NCI-H2029 treated with DMSO at 0.1 percent for 48 hours (cell line): ENCODE results near the gene C17orf67.
"Not testable (repeated sequence)": the region's sequence is repeated elsewhere in the genome, so short reads cannot be mapped to it uniquely, and the experiment has no call there.

Experiments used
- DNase-seq: peaks from one replicate; lab custom pipeline; 2025; lab: John Stamatoyannopoulos, UW

C17orf67 gene

DNA sequence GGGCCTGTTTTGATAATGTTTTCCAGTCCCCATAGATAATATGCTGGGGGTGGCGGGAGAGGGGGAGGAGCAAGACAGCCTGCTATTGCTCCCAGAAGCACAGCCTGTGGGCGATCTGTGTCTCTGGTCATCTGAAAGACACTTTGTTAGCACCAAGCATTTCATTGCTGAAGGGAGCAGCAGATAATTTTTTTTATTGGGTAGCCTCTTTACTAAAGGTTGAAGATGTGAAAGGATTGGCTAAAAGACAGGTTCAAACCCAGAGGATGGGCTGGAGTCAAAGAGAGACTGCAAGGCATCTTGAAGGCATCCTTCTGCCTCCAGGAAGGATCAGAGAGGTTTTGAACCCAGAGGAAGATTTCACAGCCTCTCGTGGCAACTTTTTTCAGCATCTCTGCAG is 60.6 kb downstream of the C17orf67 start:
- no peak for DNase-seq

- no peak for DNase-seq
Measured at GRCh38 chr17:56772442-56772841, 61.3 kb downstream of the C17orf67 start.

- no peak for DNase-seq
Measured at GRCh38 chr17:56771975-56772374, 61.7 kb downstream of the C17orf67 start.

DNA sequence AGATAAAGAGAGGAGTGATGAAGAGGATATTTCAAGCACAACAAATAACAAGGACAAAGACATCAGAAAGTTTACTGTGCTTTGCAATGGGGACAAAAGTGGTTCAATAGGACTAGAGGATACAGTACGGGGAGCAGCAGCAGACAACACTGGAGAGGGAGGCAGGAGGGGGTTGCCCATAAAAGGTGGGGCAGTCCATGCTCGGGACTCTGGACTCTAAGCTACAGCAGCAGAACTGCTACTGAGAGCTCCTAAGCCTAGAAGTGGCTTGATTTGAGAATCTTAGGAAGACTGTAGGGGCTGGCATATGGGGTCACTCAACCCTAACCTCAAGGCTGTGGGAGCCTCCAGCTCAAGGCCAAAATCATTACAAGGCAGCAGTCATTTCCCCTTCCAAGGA is 62.2 kb downstream of the C17orf67 start:
- DNase-seq, result no peak

DNA sequence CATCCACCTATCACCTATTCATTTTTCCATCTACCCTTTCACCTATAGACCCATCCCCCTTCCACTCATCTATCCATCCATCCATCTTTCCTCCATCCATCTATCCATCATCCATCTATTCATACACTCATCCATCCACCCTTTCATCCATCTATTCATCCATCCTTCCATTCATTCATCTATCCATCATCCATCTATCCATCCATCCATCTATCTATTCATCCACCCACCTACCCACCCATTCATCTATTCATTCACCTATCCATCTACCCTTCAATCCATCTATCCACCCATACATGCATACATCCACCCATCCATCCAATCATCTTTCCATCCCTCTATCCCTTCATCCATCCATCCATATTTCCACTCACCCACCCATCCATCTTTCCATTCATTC is 63.3 kb downstream of the C17orf67 start:
- DNase-seq, result no peak

- DNase-seq, result no peak
Measured at GRCh38 chr17:56765449-56765848, 68.3 kb downstream of the C17orf67 start.

DNA sequence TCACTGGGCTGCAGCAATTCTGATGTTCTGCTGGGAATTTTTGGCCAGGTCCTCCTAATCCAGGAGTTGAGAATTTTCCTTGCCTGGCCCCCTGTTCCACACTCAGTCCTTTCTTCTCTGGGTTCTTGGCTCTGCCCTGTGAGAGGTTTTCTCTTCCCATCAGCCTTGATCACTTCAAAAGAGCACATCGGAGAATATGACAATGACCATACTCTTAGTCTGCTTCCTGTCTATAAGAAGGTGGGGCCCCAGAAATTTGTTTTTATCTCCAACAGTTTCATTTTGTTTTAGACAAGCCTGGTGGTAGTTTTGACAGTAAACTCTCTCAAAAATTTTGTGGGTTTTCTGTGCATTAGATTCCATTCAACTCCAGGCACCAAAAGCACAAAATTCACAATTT is 70.7 kb downstream of the C17orf67 start:
- no peak for DNase-seq

DNA sequence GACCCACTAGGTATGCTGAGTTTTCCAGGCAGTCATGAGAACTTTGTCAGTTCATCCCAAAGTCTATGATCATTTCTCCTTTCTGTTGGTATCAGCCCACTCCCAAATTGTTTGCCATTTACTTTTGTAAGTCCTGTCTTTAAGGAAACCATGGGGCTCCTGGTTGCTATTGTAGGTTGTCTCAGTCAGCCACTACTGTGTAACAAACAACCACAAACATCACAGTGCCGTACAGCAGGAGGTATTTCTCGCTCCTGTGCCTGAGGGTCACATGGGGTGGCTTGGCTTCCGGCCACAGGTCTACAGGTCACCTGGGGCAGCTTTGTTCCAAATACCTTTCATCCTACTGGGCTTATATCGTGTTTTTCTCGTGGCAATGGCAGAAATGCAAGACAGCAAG is 71.6 kb downstream of the C17orf67 start:
- no peak for DNase-seq

DNA sequence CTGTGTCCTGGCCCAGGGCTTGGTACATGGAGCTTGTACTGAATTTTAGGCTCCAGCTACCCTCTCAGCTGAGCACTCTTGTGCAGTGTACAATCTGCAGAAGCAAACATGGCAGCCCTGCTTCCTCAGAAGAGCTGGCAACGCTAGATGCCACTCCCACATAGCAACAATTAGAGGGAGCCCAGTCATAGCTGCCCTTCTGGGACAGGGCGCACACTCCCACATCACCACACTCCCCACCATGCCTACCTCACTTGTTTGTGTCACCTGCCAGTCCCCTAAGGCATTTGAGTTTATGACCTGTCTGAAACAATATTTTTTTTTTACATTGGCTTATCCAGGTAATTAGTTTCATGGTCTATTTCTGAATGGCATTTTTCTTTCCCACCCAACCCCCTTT is 72.3 kb downstream of the C17orf67 start:
- no peak for DNase-seq

GRCh38 chr17:56757611-56758010 is 76.1 kb downstream of the C17orf67 start:
- DNase-seq, result not testable (repeated sequence)

DNA sequence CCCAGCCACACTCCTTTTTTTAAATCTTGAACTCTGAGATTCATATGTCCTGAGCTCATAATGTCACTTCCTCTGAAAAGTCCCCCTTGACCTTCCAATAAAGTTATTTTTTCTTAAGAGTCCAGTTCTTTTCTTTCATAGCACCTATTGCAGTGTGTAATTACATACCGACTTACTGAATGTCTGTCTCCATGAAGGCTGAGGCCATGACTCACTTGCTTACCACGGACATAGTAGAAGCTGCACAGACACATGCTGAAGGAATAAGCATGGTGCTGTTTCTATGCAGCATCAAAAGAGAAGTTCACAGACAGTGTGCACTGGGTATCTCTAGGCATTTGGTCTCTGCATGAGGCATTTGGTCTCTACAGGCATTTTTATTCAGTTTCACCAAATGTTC is 77.2 kb downstream of the C17orf67 start:
- DNase-seq, result no peak

GRCh38 chr17:56755310-56755709 is 78.4 kb downstream of the C17orf67 start:
- no peak for DNase-seq

DNA sequence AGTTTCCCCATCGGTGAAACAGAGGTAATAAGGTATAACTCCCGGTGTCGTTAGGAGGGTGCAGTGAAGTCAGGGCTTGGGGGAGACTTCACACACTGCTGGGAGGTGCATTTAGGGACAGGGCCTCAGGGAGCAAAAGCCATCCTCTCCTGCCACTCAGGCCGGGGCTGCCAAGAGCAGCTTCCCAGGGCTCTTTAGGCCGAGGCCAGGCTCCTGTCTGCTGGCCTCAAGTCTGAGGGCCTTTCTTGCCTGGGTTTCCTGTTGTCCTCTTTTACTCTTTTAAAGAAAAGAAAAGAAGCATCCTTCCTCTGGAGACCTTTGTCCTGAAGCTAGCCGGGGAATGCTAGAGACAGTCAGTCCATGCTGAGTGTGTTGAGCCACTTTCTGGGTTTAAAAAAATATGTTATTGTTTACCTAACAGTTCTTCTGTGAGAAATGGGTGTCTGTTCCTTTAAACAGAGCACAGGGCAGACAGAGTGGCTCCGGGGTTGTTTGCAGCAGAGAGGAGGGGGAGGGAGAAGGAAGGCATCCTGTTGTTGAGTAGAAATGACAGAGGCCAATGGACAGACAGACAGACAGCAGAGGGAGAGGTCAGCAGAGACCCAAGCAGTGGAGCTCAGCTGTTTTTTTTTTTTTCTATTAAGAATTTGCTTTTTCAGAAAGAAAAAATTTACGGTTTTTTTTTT is 79.1 kb downstream of the C17orf67 start:
- DNase-seq, result peak; percentile 27

DNA sequence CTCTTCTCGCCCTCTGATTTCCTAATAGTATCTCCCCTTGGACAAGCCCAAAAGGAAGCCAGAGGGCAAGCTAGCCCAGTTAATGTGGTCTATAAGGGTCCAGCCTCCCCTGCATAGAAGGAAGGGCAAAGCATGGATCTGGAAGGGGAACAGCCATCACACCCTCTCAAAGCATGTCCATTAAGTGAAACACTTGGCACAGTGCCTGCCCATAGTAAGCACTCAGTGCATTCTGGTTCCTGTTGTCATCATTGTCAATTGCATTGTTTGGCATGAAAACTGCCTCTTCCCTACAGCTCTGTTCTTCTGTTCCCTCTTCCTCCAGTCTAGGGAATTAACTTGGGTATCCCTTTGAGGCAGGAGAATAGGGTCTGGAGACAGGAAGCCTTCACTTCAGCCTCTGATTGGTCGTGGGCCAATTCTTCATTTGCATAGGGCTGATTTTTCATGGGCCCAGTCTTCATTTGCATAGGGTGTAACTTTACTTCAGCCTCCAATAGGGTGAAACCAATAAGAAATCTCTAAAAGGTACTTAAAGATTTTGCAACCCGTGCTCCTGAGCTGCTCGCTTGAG is 81.4 kb downstream of the C17orf67 start:
- DNase-seq, result no peak

DNA sequence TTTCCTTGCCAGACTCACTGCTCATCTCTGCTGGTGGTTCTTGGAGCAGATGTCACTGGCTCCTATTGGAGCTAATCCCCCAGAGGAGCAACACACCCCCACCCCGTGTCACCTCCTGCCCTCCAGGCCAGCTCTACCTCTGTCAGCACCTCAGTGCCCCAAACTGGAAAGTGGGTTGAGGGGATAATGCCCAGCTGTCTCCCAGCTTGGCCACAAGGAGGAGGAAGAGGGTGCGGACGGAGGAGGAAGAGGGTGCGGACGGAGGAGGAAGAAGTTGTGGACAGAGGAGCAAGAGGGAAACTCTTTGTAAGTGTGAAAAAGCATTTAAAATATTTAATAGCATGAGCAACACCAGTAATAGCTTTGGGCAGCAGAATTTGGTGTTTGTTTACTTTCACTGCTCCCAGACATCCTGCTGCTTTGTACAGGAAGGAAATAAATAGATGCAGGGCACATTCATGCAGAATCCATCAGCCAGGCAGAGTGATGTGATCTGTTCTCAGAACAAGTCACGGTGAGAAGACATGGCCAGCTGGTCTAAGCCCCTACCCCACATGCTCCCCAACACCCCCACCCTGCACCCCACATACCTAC is 82.5 kb downstream of the C17orf67 start:
- DNase-seq, result no peak

DNA sequence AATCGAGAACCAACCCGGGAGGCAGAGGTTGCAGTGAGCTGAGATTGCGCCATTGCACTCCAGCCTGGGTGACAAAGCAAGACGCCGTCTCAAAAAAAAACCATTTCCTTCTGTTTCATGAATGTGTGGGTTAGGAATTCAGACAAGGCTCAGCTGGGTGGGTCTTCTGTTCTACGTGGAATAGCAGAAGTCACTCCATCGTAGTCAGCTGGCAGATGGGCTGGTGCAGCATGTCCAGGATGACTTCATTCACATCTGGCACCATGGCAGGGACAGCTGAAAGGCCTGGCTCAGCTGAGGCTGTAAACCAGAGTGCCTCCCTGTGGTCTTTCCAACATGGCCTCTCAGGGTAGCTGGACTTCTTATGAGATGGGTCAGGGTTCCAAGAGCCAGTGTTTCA is 89.0 kb downstream of the C17orf67 start:
- no peak for DNase-seq

DNA sequence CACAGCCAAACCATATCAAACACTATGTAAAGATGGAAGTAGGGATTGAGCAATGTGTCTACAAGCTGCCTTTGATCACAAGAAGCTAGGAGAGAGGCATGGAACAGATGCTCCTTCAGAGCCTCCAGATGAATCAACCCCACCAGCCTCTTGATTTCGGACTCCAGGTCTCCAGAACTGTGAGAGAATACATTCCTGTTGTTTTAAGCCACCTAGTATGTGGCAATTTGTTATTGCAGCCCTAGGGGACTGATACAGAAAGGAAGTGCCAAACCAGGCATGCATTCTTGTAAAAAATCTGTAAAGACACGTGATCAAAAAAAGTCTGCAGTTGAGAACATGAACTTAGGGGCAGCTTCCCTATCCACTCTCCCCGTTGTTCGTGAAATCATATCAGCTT is 91.1 kb downstream of the C17orf67 start:
- DNase-seq, result no peak
